NOMO-1 treated with dmso at 0.1 percent for 144 hours (cell line): ENCODE data around the gene GNAZ.
A peak's percentile ranks its signal among the peaks of the same experiment; 100 is the strongest.
"Not testable (repeated sequence)": the region's sequence is repeated elsewhere in the genome, so short reads cannot be mapped to it uniquely, and the experiment has no call there.

ENCODE experiments used
- DNase-seq: peaks from one replicate; lab custom pipeline; 2025; ENCODE audit not compliant: unreplicated experiment; lab: John Stamatoyannopoulos, UW

GNAZ gene

GRCh38 chr22:23129149-23129548, 58.8 kb downstream of the GNAZ start:
- no peak for DNase-seq

- no peak for DNase-seq
Observed at GRCh38 chr22:23130697-23131096, 60.4 kb downstream of the GNAZ start.

DNA sequence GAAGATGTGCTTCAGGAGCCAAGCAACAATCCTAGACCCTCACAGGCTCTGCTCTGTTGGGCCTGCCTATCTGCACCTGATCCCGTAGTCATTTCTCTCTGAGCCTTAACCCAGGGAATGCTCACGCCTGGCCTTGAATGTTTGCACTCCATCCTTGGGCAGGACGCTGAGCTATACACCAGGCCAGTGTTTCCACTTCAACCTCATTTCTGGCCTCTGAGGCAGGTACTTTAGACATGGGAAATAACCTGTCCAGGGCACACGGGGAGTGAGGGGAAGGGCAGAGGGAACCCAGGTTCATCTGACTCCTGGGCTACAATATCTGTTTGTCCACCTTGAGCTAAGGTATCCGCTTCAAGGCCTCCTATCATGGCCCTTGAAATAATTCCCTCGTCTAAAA, 61.6 kb downstream of the GNAZ start:
- no peak for DNase-seq

- DNase-seq, result no peak
Observed at GRCh38 chr22:23132376-23133091, 62.2 kb downstream of the GNAZ start.

DNA sequence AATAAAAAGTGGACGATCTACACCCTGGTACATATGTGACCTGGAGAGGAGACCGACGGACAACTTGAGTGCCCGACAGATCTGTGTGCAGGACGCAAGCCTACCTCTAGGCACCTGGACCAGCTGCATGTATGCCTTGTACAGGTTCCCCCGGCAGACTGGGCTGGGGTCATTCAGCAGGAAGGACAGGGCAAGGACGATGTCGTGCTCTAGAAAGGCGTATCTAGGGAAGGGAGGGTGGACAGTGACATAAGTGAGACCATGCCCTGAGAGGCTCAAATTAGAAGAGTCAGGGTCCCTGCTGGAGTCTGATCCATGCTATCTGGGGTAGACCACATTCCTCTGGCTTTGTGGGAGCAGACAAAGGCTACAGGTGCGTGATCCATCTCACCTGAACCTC, 63.6 kb downstream of the GNAZ start:
- no peak for DNase-seq

DNA sequence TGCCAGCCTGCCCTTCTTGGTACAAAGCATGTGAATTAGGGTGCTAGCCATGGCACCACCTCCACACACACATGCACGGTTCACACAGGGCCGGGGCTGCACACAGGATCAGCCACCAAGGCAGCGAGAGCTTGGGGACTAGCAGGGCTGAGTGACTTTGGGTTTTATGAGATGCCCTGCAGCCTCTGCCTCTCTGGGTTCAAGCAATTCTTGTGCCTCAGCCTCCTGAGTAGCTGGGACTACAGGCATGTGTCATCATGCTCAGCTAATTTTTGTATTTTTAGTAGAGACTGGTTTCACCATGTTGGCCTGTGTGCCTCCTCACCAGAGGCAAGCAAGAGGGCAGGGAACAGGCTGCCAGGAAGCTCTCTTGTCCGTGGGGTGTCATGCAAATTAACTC, 66.7 kb downstream of the GNAZ start:
- not testable (repeated sequence) for DNase-seq

DNA sequence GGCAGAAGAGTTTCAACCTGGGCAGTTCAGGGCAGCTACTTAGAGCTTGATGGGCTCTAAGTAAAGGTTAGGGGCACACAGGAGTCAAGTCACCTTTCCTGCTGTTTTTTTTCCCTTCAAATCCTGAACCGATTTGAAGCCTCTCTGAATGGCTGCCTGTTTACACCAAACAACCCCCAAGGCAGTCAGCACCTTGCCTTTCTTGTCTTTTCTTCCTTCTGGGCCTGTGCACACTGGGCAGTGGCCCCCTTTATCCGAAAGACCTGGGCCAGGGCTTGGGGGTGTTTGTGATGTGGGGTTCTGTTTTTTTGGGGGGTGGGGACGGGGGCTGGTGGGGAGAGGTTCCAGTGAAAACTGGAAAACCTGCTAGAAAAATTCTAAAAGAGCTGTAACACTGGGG, 67.1 kb downstream of the GNAZ start:
- no peak for DNase-seq

- peak; percentile 84 for DNase-seq
Observed at GRCh38 chr22:23137905-23138561, 67.7 kb downstream of the GNAZ start.

- DNase-seq, result no peak
Observed at GRCh38 chr22:23138584-23139435, 68.5 kb downstream of the GNAZ start.

- no peak for DNase-seq
Observed at GRCh38 chr22:23140385-23140784, 70.1 kb downstream of the GNAZ start.

DNA sequence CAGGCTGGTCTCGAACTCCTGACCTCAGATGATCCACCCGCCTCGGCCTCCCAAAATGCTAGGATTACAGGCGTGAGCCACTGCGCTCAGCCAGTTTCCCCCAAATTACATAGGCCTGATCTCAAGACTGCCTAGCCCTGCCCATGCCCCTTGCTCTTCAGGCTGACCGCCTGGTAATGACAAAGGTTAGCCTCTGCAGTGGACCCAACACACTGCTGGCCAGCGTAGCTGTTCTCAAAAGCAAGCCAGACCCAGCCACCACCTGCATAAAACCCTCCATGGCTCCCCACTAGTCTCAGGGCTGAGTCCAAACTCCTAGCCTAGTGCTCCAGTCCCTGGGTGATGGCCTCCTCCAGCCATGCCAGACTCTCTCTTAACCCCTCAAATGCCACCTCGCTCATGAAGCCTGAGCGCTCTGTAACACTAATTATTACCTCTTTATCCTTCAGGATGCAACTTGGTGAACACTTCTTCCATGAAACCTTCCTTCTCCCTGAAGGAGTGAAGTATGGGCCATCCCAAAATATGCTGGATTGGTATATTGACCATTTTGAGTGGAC, 72.3 kb downstream of the GNAZ start:
- DNase-seq, result no peak

DNA sequence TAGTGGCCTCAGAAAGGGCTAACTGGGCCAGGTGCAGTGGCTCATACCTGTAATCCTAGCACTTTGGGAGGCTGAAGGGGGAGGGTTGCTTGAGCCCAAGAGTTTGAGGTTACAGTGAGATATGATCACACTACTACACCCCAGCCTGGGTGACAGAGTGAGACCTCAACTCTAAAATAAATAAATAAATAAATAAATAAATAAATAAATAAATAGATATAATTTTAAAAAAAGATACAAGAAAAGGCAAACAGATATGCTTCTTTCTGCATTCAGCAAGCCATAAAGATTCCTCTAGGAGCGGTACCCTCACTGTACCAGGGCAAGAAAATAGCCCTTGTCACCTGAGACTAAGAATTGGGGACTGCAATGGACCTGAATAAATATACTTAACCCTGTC, 72.8 kb downstream of the GNAZ start:
- DNase-seq, result no peak

- DNase-seq, result no peak
Observed at GRCh38 chr22:23144432-23144831, 74.1 kb downstream of the GNAZ start.

- peak; percentile 58 for DNase-seq
Observed at GRCh38 chr22:23144932-23145877, 74.9 kb downstream of the GNAZ start, which contains the start of gene RAB36. RAB36 (plus strand) TSS chr22:23145477; CDS start chr22:23146617, 1,140 bp downstream.

DNA sequence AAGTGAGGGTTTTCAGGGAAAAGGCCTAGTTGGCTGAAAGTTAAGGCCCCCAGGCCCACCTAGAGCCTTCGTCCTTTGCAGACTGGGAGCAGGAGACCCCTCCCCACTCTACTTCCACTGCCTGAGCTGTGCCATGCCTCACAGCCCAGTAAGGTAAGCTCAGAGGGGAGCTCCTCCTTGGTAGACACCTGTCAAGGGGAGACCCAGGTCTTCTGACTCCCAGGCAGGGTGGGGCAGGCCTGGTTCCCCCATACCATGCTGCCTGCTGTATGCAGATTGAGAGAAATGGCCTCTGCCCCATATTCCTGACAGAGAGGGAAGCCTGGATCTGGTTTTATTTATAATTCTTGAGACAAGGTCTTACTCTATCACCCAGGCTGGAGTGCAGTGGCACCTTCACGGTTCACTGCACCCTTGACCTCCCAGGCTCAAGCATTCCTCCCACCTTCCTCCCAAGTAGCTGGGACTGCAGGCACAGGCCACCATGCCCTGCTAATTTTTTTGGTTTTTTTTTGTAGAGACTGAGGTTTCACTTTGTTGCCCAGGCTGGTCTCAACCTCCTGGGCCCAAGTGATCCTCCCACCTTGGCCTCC, 75.7 kb downstream of the GNAZ start:
- no peak for DNase-seq

GRCh38 chr22:23146478-23147205, 76.3 kb downstream of the GNAZ start:
- DNase-seq, result no peak

DNA sequence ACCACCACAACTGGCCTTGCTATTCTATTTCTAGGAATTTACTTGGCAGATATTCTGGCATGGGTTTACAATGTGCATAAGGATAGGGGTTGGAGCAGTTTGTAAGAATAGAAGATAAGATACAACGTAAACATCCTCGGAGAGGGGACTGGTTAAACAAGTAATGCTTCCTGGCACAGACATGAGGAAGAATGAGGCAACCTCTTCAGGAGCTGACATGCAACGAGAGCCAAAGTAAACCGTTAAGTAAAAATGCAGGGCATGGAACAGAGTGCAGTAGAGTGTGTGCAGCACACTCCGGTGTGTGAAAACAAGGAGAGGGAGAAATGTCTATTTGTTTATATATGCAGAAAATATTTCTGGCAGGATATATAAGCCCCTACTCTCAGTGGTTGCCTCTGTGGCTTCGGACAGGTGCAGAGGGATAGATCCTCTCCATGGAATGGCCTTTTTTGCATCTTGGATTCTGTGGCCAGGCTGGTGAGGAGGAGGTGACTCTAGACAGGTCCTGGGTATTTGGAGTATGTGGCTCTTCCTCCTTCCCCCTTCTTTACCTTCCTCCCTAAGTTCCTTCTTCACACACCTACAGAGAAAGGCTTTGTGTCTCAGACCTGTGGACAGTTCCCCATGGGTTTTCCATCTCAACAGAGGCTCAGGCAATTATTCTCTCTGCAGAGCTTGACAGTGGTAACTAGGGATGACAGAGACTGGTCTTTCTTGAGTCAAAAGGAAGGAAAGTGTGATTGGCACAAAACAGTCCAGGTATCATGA, 77.5 kb downstream of the GNAZ start:
- no peak for DNase-seq

DNA sequence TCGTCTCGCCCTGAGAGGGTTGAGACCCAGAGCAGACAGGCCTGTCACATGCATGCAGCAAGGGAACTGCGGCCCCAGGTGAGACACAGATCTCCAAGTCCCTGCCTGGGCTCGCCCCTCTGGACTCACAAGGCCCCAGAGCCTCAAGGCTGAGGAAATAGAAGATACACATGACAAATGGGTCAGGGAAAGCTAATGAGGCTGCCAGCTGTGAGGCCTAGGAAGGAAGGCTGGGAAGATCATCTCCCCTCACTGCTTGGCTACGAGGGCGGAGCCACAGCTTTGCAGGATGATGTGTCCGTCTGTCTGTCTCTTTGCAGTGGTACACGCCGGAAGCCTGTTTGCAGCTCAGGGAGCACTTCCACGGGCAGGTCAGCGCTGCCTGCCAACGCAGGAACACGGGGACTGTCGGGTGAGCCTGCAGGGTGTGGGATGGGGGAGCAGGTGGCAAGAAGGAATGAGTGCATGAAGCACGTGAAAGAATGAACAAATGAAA, 79.5 kb downstream of the GNAZ start:
- DNase-seq, result no peak
